ENCODE results near the gene SH3RF3.

GRCh38 chr2:109451671-109452070 is 322.7 kb downstream of the SH3RF3 start:
- TF ChIP-seq POLR2A (IDR thresholded peaks at IDR 0.05; ENCODE audit: low read depth, low read length) (no peak), POLR2AphosphoS5 (IDR thresholded peaks at IDR 0.05; ENCODE audit: low read depth, low read length) (no peak), TAF1 (IDR thresholded peaks at IDR 0.05; ENCODE audit: low read depth, low read length) (no peak), SPI1 (IDR thresholded peaks at IDR 0.05; ENCODE audit: low read depth, low read length) (no peak), POU2F2 (IDR thresholded peaks at IDR 0.05; ENCODE audit: low read depth, low read length) (no peak), PAX5 (IDR thresholded peaks at IDR 0.05; ENCODE audit: insufficient read depth, low read length, severe bottlenecking) (no peak)
